GM13976 (cell line): Measurements from ENCODE around the gene AJUBA.

ENCODE experiments used
- DNase-seq: peaks from one replicate; pipeline ENCODE4 v3.0.0; 2012; ENCODE audit warnings: low spot score
- in situ Hi-C: fragments of 300-500 bp; cut with MboI; formaldehyde crosslinking; loops from one replicate; pipeline ENCODE4 v1.12.0; 2022; ENCODE audit warnings: low sequenced_read_pairs, mixed read lengths, inconsistent platforms; ENCODE audit not compliant: unreplicated experiment
- TF ChIP-seq, protein P1 (sequence below): IDR thresholded peaks from 2 replicates; pipeline ENCODE4 v1.5.1; 2012; ENCODE audit warnings: borderline replicate concordance, mild to moderate bottlenecking; ENCODE audit not compliant: insufficient read depth; ENCODE audit errors: extremely low read depth, missing control alignments, control extremely low read depth

AJUBA gene

DNA sequence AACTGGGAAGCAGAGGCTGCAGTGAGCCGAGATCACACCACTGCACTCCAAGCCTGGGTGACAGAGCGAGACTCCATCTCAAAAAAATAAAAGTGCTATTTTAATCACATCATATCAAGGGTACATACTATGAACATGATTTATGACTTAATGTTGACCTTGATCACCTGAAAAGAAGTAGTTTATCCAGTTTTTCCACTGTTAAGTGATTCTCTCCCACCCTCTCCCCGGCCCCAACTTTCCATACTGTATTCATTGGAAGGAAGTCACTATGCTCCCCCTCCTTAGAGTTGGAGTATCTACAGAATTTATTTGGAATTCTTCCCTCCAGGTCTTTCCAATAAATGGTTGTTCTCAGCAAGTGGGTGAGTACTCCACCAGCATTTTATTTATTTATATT lies 50.2 kb downstream of the AJUBA start:
- in situ Hi-C loops, result no loop called here
- DNase-seq, result no peak
- TF ChIP-seq, protein P1, sequence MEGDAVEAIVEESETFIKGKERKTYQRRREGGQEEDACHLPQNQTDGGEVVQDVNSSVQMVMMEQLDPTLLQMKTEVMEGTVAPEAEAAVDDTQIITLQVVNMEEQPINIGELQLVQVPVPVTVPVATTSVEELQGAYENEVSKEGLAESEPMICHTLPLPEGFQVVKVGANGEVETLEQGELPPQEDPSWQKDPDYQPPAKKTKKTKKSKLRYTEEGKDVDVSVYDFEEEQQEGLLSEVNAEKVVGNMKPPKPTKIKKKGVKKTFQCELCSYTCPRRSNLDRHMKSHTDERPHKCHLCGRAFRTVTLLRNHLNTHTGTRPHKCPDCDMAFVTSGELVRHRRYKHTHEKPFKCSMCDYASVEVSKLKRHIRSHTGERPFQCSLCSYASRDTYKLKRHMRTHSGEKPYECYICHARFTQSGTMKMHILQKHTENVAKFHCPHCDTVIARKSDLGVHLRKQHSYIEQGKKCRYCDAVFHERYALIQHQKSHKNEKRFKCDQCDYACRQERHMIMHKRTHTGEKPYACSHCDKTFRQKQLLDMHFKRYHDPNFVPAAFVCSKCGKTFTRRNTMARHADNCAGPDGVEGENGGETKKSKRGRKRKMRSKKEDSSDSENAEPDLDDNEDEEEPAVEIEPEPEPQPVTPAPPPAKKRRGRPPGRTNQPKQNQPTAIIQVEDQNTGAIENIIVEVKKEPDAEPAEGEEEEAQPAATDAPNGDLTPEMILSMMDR, result no peak

DNA sequence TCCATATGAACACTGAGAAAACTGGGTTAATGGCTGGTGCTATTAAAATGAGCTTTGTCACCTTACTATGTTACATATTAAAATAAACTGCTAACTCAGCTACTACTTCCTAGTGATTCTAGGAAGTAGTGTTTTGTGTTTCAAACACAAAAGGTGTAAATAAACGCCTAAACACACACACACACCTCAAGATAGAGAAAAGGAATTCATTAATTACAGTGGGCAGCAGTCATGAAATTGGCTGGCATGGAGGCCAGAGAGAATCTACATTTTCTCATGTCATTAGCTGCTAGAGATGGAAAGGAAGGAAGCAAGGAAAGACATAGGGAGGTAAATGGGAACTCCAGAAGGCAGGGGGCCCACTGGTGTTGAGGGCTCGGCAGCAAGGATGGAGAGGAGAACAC lies 52.4 kb downstream of the AJUBA start:
- in situ Hi-C loops, result no loop called here
- TF ChIP-seq, protein P1, result no peak
- no peak for DNase-seq

DNA sequence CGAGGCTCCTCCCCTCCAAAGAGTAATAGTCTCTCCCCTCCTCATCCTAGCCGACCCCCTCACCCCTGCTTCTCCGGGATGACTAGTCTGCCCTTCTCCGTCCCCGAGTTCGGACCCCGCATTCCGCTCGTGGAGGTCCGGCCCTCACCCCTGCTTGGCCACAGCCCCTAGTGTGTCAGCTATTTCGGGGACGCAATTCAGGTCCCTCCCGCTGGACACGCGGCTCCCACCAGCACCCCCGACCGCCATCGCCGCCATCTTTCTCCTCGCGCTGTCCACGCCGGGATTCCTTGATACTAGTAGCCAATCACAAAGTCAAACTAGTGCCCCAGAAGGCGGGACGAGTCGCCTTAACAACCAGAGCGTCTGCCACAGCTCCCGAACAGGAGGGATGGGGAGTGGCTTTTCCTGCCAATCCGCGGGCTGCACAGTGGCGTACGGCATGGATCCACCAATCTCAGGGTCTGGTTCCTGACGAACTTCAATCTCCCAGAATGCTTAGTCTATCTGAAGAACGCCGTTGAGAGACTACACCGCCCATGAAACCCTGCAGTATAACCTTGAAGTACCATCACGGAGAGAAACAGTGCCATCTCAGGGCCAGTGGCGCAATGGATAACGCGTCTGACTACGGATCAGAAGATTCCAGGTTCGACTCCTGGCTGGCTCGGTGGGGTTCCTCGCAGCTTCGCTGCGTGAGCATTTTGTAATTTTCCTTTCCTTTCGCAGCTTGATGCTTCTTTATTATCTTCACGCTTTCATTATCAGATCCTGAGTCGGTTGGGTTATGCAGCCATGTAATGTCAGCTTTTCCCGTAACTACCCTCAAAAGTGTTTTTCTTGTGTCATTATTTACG lies 53.0 kb downstream of the AJUBA start, which contains the start of gene PRMT5:
Gene PRMT5, minus strand, starts transcription at position 273 of the 857 bp plus-strand sequence. Its CDS starts 15 bp downstream, at position 258.
- TF ChIP-seq, protein P1, result no peak
- DNase-seq, result peak; percentile 94
- in situ Hi-C loops, result no loop called here

DNA sequence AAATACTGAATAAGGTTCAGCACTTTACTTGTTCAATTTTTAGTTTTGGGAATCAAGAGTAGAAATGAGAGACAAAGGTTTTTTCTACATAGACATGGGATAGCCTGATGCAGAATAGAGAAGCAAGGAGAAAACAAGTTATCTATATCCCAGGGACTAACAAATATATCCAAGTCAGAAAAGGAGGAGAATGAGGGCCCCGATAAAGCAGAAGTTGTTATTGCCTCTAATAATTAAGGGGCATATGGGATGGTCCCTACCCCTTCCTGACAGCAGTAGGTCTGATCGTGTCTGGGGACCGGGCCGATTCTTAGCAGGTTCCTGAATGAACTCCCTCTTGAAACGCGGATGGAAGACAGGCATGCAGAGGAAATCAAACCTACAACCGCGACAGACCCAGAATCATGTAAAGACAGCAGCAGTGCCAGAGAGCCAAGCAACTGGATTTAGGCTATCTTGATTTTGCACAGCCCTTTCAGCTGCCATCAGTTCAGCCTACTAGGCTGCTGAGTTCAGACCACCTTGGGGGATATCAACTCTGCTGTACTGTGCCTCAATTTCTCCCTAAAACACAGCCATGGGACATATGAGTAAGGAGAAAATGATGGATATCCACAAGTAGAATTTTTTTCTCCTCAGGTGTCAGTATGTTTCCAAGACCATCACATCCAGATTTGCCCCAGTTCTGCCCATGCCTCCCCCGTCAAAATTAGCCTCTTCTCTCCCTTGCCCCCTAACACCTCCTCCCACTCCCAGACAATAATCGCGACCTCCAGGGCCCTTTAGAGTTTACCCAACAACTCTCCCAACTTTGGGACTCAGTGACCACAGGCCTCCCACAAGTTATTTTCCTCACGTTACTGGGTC lies 53.9 kb downstream of the AJUBA start:
- in situ Hi-C loops, result no loop called here
- TF ChIP-seq, protein P1, result no peak
- no peak for DNase-seq

DNA sequence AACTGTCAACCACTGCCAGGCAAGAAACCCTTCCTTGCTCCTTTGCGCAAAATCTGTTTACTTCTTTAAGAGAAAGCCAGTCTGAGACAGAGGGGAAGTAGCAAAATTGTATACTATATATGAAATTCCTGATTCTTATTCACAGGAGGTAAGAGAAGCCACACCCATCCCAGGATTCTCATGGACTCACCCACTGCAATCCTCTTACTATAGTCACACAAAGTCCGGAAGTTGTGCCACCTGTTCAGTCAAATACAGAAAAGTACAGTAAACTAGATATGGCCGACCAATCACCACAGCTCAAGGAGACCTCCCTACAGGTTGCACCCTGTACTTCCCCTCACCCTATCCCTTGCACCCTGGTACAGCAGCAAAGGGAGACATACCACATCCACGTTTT lies 56.0 kb downstream of the AJUBA start:
- no peak for DNase-seq
- in situ Hi-C loops, result no loop called here
- TF ChIP-seq, protein P1, result no peak

DNA sequence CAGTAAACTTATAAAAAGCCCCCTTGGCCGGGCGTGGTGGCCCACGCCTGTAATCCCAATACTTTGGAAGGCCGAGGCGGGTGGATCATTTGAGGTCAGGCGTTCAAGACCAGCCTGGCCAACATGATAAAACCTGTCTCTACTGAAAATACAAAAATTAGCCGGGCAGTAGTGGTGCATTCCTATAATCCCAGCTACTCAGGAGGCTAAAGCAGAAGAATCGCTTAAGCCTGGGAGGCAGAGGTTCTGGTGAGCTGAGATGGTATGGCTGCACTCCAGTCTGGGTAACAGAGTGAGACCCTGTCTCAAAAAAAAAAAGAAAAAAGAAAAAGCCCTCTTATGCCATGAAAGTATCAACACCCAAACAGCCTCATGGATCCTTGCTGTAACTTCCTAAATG lies 56.8 kb downstream of the AJUBA start:
- DNase-seq, result no peak
- in situ Hi-C loops, result no loop called here
- TF ChIP-seq, protein P1, result no peak
